Activated gamma-delta T cell treated with anti-CD3 and anti-CD28 coated beads, Interleukin-2, amount 50 U/mL, for 16 hours (primary cell): ENCODE results near the gene RAB34.
"Not testable (repeated sequence)": the region's sequence is repeated elsewhere in the genome, so short reads cannot be mapped to it uniquely, and the experiment has no call there.

Source experiments
- DNase-seq: peaks from one replicate; pipeline ENCODE4 v3.0.0-alpha.2; 2020; ENCODE audit warnings: low read depth

Gene RAB34

DNA sequence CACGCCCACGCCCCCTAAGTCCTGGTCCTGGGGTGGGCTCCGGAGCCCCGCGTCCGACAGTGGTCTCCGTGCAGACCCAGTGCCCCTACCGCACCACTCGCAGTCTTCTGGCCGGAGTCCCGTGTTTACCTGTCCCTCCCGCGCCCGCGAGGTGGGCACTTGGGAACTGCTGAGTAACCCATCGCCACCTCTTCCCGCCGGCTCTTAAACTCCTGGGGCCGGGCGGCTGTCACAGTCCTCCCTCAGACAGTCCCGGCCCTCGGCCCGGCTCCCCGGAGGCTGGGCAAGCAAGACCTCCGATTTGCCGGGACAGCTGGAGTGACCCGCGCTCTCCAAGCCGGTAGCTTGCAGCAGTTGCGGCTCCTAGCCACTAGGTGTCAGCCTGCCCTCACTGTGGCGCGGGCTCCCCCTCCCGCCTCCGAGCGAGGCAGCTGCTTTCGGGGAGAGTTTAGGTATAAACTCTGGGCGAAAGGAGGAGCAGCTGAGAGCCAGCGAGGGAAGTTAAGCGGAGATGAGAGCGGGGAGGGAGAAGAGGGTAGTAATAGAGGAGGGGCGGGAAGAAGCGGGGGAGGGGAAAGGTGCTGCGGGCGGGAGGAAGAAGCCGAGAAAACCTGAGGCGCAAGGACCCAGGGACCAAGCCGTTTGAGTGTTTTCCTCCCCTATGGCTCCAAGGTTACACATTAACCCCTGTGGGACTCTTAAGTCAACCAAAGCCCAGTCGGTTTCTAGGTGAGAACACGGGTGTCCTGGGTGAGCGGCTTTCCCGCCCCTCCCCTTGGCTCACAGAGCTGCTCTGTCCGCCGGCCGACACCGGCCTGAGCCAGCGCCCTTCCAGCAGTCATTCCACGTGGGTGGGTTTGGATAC, 9.2 kb upstream of the RAB34 start:
- peak; percentile 87 for DNase-seq

- peak; percentile 48 for DNase-seq
Observed at GRCh38 chr17:28726226-28726626, 8.6 kb upstream of the RAB34 start, which contains the start of gene TLCD1. TLCD1 (minus strand) TSS chr17:28726233; CDS start chr17:28726097, 136 bp downstream.

- no peak for DNase-seq
Observed at GRCh38 chr17:28725660-28726225, 8.1 kb upstream of the RAB34 start.

- no peak for DNase-seq
Observed at GRCh38 chr17:28725166-28725659, 7.5 kb upstream of the RAB34 start.

- no peak for DNase-seq
Observed at GRCh38 chr17:28724500-28725165, 7.0 kb upstream of the RAB34 start.

- DNase-seq = not testable (repeated sequence)
Observed at GRCh38 chr17:28723836-28724499, 6.3 kb upstream of the RAB34 start.

DNA sequence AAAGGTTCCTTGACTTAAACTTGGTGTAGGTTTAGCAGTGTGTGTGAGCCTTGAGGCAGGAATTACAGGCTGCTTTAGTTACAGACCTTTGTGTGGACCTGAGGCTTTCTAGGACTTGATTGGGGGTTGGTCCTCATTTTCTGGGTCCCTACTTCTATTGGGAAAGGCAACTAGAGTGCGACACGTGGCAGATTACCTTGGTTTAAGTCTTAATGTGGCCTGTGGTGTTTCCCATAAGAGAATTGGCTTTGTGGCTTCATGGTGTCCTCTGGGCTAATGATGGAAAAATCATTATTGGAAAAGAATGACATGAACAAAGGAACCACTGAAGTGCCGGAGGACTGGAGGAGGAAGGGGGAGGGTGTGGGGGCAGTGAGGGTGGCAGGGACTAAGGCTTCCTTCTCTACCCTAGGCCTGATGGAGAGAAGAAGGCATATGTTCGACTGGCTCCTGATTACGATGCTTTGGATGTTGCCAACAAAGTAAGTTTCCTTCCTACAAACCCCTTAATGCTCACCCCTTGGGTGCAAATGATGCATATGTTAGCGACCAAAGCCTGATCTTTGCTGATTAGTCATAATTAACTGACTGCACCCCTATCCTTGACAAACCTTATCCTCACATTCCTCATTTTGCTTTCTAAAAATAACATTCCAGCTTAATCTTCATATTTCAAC, 5.6 kb upstream of the RAB34 start:
- no peak for DNase-seq

DNA sequence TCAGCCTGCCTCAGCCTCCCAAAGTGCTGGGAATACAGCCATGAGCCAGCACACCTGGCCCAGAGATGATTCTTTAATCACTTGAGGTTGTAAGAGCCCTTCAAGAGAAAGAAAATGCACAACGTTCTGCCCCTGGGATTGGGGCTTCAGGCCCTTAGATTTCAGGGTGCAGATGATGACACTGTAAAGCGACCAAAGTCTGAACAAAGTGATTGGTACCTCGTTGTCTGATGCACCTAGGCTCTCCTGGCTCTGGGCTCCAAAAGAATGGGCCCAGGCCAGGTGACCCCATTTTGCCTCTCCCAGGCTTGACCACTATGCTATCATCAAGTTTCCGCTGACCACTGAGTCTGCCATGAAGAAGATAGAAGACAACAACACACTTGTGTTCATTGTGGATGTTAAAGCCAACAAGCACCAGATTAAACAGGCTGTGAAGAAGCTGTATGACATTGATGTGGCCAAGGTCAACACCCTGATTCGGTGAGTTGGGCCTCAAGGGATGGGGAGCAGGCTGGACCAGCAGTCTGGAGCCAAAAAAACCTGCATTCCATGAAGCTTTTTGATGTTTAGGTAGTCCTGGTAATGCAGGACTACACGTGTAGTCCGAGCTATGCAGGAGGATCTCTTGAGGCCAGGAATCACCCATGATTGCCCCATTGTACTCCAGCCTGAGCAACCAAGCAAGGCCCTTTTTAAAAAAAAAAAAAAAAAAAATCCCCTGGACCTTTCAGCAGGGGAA, 4.9 kb upstream of the RAB34 start:
- DNase-seq = no peak

DNA sequence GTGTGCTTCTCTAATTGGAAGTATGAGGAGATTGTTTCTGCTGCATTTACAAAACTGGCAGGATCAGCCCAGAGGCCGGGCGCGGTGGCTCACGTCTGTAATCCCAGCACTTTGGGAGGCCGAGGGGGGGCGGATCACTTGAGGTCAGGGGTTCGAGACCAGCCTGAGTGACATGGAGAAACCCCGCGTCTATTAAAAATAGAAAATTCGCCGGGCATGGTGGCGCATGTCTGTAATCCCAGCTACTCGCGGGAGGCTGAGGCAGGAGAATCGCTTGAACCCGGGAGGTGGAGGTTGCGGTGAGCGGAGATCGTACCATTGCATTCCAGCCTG, 3.3 kb upstream of the RAB34 start:
- DNase-seq = not testable (repeated sequence)

DNA sequence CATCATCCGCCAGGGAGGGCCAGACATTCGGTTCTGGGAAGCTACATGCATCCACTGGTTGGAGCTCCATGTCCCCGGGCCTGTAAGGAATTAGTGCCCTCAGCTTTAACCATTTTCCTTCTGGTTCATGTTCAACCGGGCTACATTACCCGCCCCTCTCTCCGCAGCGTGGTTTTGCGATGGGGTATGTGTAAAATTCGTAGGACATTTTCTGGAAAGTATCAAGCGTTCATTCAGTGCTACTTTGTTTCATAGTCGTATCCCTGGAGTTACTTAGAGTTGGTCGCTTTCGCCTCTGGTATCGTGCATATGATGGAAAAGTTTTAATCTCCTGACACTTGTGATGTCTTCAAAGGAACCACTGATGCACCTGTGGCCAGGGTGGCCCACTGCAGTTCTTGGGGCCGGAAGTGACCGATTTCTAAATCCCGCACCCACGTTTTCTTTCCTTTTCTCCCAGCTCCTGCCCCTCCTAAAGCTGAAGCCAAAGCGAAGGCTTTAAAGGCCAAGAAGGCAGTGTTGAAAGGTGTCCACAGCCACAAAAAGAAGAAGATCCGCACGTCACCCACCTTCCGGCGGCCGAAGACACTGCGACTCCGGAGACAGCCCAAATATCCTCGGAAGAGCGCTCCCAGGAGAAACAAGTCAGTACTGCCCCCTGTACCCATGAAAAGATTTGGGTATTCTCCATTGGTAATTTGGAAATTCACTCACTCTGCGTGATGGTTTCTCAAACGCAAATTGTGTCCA, 2.8 kb upstream of the RAB34 start:
- no peak for DNase-seq

- no peak for DNase-seq
Observed at GRCh38 chr17:28719021-28719433, 1.4 kb upstream of the RAB34 start.

- no peak for DNase-seq
Observed at GRCh38 chr17:28718333-28719020, 809 bp upstream of the RAB34 start.

DNA sequence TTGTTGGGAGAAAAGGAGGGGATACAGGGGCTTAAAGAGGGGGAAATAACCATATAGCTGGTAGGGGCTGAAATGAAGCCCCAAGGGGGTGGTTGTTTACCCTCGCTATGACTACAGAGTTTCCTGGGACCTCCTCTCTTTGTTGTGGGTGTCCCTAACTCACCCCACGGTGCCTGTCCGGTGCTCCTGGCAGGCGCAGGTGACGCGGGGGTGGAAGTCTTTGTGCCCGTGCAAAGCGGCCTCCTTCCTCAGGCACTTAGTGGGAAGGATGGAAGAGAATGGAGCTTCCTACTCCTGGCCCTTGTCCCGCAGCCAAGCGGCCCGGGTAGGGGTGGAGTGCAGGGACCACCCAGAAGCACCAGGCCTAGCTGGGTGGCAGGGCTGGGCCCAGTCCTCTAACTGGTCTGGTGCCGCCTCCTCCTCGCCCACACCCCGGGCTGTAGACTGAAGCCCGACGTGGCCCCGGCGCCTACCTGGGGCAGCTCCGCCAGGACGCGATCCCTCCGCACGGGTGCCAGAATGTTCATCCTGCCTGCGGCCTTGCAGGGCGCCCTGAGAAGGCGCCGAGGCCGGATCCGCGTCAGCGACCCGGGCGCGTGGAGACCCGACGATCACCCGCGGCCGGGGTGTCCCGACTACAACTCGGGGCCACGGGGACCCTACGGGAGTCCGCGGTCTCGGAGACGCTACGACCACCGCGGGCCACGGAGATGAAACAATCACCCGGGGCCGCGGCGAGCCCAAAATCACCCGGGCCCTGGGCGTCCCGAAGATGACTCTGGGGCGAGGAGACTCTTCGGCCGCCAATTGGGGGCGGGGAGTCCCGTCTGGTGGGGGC, 709 bp downstream of the RAB34 start:
- DNase-seq = no peak

GRCh38 chr17:28715217-28715616, 2.5 kb downstream of the RAB34 start:
- no peak for DNase-seq

DNA sequence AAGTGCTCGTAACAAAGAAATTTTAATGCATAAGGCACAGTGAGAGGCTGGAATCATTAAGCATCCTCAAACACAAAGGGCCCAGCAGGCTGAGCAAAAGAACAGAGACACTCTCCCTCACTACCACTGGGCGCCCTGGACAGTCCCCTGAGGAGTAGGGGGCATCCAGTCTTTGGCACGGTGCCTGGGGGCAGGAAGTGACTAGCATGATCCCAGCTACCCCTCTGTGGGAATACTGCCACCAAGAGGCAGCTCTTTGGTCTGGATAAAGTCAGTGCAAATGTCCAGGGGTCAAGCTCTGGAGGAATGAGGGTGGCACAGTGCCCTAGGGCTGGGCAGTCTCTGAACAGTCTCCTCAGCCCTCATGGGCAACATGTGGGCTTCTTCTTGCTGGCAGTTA, 3.4 kb downstream of the RAB34 start:
- no peak for DNase-seq

DNA sequence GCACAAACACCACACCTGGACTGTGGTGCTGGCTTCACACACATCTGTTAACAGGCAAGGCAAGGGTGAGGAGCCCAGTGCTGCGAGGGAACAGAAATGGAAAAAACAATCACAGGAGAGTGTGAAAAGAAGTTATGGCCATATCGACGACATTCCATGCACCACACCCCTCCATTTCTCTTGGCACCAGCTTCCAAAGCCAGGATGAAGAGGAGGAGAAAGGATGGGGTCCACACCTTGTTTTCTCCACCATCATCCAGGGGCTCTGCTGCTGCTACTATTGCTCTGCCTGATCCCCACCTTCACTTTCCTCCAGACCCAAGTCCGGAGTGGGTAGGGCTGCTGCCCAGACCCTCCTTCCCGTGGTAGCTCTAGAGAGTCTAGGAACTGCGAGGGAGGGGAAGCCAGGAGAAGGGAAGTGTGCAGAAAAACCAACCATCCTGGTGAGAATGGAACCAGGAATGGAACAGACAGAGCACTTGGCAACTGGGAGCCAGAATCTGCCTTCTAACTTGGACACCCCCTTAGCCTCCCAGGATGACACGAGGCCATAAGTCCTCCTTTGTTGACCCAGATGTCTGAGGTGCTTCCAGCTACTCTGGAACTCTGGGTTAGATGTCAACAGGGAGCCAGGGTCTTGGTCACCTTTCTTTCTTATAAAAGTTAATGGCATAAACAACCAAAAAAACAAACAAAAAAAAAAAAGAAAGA, 4.8 kb downstream of the RAB34 start:
- DNase-seq = no peak

DNA sequence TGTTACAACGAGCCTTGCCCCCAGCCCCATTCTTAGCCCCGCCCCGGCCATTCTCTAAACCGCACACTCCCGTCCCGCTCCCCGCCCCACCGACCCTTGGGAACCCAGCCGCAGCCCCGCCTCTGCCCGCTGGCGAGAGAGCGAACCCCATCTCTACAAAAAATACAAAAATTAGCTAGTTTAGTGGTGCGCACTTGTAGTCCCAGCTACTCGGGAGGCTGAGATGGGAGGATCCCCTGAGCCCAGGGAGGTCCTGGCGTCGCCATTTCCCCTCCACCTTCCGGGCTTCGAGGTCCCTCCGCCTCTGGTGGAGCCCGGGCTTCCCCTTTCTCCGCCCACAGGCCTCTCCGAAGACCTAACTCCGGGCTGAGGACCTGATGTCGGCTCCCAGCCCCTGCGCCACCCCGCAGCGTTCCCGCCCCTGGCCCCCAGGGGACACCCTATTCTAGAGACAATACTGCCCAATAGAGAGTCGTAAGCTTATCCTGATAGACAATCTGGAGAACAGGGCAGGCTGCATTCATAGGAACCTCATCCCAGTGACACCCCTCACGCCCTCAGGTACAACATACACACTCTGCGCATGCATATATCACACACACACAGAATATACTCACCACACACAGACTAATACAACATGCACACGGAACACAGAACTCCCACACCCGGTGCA, 5.5 kb downstream of the RAB34 start:
- DNase-seq = peak; percentile 42

GRCh38 chr17:28711723-28712031, 6.0 kb downstream of the RAB34 start, which contains the start of gene PROCA1:
PROCA1 (minus strand) TSS chr17:28711888; CDS start chr17:28711660, 228 bp downstream.
- no peak for DNase-seq
